DMS53 treated with DMSO at 0.1 percent for 48 hours (cell line): Measurements from ENCODE around the gene NR3C1.

Experiments
- DNase-seq: peaks from one replicate; lab custom pipeline; 2025; ENCODE audit not compliant: unreplicated experiment; lab: John Stamatoyannopoulos, UW

NR3C1 gene

DNA sequence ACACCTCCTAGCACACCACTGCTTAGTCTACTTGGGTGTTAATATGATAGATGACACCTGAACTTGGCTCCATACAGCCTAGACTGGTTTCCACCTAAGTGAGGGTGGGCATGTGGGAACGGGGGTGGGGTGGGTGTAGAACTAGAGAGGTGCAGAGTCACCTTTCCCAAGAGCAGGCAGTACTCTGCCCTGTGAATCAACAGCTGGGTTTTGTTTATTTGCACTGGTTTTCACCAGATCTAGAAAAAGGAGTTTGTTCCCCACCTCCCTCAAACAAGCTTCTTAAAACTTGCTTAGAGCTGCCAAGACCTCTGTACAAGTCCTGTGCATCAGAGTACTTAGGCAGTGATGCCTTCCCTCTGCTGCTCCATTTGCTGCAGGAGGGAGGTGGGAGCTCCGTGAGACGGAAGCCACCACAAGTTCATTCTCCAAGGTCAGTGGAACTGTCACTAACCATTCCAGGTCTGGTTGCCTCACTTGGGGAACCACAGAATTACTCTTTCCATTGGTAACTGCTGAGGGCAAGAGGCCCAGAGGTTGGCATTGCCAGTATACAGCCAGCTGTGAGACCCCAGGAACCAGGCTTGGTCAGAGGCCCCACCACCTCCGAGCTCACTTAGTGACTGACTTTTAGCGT lies 163.5 kb downstream of the NR3C1 start:
- no peak for DNase-seq

DNA sequence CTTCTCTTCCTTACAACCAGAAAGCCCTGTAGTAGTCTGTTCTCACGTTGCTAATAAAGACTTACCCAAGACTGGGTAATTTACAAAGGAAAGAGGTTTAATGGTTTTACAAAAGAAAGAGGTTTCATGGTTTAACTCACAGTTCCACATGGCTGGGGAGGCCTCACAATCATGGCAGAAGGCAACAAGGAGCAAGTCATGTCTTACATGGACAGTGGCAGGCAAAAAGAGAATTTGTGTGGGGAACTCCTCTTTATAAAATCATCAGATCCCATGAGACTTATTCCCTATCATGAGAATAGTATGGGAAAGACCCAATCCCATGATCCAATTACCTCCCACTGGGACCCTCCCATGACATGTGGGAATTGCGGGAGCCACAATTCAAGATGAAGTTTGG lies 164.9 kb downstream of the NR3C1 start:
- DNase-seq, result no peak

DNA sequence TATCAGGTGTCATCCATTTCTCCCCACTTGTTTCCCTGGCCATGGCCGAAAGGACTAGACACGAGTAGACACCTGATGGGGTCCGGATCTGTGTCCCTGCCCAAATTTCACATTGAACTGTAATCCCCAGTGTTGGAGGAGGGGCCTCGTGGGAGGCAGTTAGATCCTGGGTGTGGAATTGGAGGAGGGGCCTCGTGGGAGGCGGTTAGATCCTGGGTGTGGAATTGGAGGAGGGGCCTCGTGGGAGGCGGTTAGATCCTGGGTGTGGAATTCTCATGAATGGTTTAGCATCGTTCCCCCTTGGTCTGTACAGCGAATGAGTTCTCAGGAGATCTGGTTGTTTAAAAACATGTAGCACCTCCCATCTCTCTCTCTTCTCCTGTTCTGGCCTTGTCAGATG lies 165.8 kb downstream of the NR3C1 start:
- DNase-seq, result no peak

DNA sequence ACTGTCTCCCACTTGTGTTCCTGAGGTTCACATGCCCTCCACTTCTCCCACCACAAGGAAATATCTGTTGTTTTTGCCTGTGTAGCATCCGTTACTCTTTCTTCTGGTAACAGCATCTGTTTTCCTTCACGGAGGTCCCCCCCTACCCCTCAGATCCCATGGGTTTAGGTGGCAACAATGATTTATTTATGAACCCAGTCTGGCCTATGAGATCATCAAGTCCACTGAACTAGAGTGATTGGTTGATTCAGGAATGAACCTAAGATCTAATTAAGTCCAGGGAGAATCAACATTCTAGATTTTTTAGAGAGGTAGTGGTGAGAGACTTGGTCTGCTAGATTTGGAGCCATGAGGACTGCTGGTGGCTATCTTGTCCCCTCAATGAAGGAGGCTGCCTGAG lies 166.8 kb downstream of the NR3C1 start:
- no peak for DNase-seq

DNA sequence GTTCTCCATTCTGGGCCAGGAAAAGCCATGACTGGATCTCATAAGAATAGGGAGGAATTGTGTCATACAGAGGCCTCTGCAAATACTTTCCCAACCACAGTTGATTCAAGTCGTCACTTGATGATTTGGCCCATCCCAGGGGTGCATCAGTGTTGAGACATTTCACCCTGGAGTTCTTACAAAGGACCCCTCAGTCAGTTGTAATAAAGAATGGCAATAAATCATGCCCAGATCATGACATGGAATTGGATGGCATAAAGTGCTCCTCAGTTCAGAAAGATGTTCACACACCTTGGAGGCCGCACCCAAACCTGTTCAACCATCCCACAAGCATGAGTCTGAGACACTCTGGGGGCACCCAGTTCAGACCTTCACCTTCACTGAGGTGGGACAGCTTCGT lies 168.1 kb downstream of the NR3C1 start:
- DNase-seq, result no peak

DNA sequence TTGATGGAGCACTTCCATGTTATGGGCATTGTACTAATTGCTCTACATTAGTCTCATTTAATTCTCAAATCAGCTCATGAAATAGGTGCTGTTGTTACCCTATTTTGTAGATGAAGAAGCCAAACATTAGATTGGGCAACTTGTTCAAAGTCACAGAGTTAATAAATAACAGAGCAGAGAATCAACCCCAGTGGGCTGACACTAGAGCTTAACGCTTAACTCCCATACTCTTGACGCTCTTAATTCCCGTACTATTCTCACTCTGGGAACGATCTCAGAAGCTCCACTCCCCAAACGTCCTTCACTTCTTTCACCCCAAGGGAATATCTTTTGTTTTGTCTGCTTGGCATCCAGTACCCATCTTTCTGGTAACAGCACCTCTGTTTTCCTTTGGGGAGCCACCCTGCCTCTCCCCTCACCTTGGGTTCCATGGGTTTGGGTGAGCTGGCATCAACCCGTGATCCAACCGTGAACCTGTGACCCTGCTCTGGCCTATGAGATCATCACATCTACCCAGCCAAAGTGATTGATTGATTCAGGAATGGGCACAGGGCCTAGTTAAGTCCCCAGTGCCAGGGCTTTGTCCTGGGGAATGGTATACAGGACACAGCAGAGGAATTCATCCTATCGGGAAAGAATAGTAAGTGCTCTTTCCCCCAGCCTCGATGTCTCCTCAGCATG lies 169.2 kb downstream of the NR3C1 start:
- no peak for DNase-seq

DNA sequence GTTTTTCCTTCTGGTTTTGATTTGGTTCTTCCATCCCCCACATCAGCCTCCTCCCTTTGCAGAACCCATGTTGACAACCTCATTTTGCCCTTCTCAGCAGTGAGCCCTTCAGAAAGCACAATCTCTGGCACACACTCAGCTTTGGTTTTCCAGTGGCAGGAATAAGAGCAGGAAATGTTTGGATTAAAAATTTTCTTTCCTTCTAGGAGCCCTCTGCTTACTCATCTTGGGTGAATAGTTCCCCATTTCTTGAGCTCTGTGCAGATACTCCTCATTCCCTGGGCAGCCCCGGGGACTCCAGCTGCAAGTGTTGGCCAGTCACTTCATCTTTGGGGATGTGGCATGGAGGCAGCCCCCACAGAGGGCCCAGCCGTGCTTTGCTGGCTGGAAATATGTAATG lies 170.5 kb downstream of the NR3C1 start:
- no peak for DNase-seq

DNA sequence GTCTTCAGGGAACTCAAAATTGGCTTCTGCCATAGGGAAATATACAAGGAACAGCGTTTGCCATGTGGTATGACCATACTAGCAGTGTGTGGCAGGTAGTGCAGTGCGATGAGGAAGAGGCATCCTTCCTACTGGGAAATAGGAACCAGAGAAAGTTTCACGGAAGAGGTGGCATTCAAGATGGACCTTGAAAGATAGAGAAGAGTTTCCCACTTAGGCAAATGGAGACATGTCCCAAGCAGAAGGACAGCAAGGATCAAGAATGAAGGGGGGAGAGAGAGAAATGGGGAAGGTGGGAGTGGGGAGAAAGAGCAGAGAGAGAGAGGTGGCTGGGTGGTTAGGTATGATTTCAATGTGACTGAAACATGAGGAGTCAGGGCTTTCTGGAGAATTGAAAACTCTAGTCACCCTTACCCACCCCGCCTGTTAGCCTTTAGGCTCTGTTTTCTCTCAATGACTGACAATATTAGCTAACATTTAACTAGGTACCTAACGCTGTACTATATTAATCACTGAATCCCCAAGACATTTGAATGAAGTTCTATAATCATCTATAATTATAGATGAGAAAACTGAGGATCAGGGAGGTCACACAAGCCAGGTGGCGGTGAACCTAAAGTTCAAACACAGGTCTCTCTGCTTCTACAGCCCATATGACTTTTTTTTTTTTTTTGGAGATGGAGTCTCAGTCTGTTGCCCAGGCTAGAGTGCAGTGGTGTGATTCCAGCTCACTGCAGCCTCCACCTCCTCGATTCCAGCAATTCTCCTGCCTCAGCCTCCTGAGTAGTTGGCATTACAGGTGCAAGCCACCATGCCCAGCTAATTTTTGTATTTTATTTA lies 171.3 kb downstream of the NR3C1 start:
- DNase-seq, result no peak

DNA sequence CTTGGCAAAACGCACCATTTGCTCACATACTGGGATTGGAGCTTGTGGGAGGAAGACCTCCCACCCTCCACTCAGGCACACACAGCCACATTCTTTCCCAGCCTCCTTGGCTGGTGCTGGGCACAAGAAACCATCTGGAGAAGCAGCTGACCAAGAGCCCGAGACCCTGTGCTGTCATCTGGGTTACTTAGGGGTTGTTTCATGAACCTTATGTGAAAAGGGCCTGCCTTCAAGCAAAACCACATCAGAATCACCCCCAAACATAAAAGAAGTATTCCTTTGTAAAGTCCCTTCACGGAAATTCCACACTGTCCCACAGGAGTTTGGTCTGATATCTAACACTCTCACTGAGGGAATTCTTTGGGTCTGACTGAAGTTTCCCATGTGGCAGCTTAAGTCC lies 172.1 kb downstream of the NR3C1 start:
- no peak for DNase-seq

DNA sequence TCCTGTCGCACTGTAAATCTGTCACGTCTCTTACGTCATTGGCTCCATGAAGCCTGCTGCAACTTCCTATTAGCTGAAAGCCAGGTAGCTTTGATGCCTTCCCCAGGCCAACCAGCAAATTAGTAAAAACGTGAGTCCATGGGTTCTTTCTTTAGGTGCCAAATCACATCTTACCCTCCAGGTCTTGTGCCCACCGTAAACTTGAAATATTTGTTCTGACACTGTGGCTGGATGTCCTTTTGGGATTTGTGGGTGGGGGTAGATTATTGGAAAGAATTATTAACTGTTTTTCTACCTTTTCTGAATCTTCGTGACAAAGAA lies 172.8 kb downstream of the NR3C1 start:
- no peak for DNase-seq

DNA sequence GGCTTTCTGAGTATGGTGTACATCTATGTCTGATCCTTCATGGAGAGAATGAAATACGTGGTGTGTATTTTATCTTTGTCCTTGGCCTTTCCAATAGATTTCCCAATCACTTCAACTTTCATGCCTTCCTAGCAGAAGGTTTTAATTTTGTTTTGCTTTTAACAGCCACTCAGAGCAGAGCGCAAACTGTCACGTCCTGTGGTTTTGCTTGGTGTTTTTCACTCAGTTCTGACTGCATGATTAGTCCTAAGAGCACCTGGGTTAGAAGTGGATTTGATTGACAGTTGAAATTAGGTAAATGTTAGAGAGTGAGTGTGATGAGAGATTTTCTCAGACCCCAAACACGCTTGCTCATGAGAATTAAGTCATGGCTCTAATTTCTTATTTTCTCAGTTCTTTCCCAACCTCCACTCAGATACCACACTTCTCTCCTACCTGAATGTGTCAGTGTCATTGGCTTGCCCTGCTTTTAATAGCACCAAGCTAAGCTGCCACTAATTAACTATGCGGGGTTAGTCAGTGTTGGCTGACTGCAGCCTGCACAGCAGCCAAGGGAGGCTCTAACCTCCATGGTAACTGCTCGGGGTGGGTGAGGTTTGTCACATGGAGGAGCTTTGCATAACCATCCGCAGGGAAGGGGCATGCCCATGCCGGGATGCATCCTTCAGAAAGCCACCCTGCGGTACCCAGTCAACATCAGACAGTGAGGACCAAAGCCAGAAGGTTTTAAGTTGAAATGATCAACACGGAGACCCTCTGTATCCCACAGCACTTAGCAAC lies 173.4 kb downstream of the NR3C1 start:
- no peak for DNase-seq

DNA sequence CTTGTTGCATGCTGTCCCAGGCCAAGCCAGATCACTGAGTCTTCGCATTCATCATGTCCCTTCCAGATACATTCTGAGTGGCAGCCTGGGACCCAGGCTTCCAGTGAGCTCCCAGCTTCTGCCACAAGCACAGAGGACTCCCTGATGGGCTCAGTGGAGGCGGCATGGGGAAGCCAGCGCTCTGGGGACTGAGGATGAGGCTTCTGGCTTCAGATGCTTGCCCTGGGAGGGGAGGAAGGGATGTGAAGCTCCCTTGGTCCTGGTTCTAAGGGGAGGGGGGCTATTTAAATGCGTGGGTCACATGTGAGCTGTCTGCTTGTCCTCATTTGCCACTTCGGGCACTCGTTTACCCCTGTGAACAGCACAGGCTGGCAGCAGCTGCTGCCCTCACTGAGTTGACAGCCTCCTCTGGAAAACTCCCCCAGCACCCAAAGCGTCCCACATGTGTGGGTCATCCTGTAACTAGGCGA lies 174.0 kb downstream of the NR3C1 start:
- DNase-seq, result no peak

DNA sequence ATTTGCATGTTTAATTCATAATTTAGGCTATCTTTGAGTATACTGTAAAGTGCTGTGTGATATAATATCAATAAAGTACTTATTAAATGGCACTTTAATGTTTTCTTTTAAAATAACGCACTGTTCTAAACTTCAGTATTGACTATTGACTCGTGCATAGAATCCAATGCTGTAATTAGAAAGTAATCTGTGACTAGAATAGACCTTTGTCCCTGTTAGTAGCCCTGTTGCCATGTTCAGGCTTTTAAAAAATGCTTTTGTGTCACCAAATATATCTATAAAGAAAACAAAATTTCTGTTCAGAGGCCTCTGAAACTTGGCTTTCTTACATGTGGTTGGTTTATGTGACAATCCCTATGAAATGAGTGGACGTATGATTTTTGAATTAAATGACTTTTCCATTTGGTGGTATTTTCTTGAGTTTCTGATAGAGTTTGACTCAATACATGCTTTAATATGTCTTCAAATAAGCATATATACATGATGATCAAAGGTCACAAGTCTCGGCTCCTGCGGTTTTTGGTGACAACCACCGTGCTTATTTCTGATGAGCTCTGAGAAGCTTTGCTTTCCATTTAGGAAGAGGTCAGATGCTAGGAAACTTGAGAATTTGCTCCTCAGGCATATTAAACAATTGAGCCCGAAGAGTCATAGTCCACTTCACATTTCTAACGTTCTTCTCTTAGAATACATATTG lies 174.7 kb downstream of the NR3C1 start:
- DNase-seq, result no peak
